GM12878 (cell line): ENCODE results near the gene STARD13. TPM values are rescaled to one million over a fixed set of nuclear protein-coding genes. Genes with fewer than 3 reads are reported as not detected.

Experiments used
- ATAC-seq: fragments of 200-7000 bp; cut with Tn5 transposase; 3 replicates; pipeline ENCODE4 v1.9.1; 2020; ENCODE audit warnings: mild to moderate bottlenecking, moderate library complexity
- BruUV-seq: library from RNA; stranded (reverse); fragments of 400-500 nt; replicated peaks from 2 replicates; lab custom pipeline; 2021; lab: Mats Ljungman, UMichigan
- CTCF ChIA-PET: fragments of 300-600 bp; sonication (Branson Sonifier 250); formaldehyde crosslinking; extraction: SDS; loops from one replicate; lab custom pipeline; 2021; ENCODE audit warnings: inconsistent platforms; lab: Yijun Ruan, JAX
- POLR2A ChIA-PET: fragments of 350-600 bp; formaldehyde crosslinking; extraction: SDS; loops from one replicate; lab custom pipeline; 2021; ENCODE audit warnings: inconsistent platforms; lab: Charles Lee
- RAD21 ChIA-PET: fragments of 300-600 bp; sonication (Branson Sonifier 250); formaldehyde crosslinking; loops from one replicate; lab custom pipeline; 2023; ENCODE audit warnings: antibody characterized with exemption; ENCODE audit not compliant: unreplicated experiment; lab: Charles Lee
- SMC1A ChIA-PET: fragments of 300-600 bp; sonication (Branson Sonifier 250); formaldehyde crosslinking; loops from one replicate; lab custom pipeline; 2023; ENCODE audit not compliant: unreplicated experiment, uncharacterized antibody; lab: Charles Lee
- DNase-seq: peaks from one replicate; pipeline ENCODE4 v3.0.0-alpha.2; 2011; ENCODE audit warnings: low read depth, low spot score
- FAIRE-seq: peaks from 3 replicates; lab custom pipeline; 2011; peaks lifted over from hg19 to GRCh38; lab: Jason Lieb, UNC
- H2AFZ ChIP-seq: 2 replicates; pipeline ENCODE4 v1.6.0; 2011; ENCODE audit warnings: low read depth, low read length, control low read depth; ENCODE audit not compliant: control insufficient read depth
- H3K27ac ChIP-seq: 2 replicates; pipeline ENCODE4 v1.5.1; 2011; ENCODE audit warnings: control low read depth; ENCODE audit not compliant: control insufficient read depth, insufficient read depth
- H3K27me3 ChIP-seq, 2 experiments: replicated peaks in 1 of 2; 2 replicates each; pipeline versions ENCODE4 v1.6.0 to v1.6.1; 2011; ENCODE audit warnings: low read length in 1 of 2; ENCODE audit not compliant: control insufficient read depth in 2 of 2, insufficient read depth in 2 of 2
- H3K36me3 ChIP-seq, 2 experiments: 2 replicates each; pipeline ENCODE4 v1.5.1; 2011; ENCODE audit warnings: low read length in 1 of 2; ENCODE audit not compliant: control insufficient read depth in 2 of 2, insufficient read depth in 2 of 2
- H3K4me1 ChIP-seq: 2 replicates; pipeline ENCODE4 v1.6.1; 2011; ENCODE audit warnings: mild to moderate bottlenecking, low read length, moderate library complexity, mixed read lengths; ENCODE audit not compliant: control insufficient read depth, insufficient read depth
- H3K4me2 ChIP-seq: 2 replicates; pipeline ENCODE4 v1.6.0; 2011; ENCODE audit warnings: control low read depth; ENCODE audit not compliant: control insufficient read depth, insufficient read depth
- H3K4me3 ChIP-seq: fragments of 200-600 bp; sonication (generic); 2 replicates; pipeline ENCODE4 v1.5.1; 2016
- H3K79me2 ChIP-seq: 2 replicates; pipeline ENCODE4 v1.6.0; 2011; ENCODE audit warnings: low read length; ENCODE audit not compliant: control insufficient read depth, insufficient read depth
- H3K9ac ChIP-seq: 2 replicates; pipeline ENCODE4 v1.8.0; 2011; ENCODE audit warnings: low read length, control low read depth, mixed read lengths; ENCODE audit not compliant: control insufficient read depth, insufficient read depth
- H3K9me3 ChIP-seq: replicated peaks from 3 replicates; pipeline ENCODE4 v1.5.1; 2011; ENCODE audit warnings: mild to moderate bottlenecking, low read length; ENCODE audit not compliant: control insufficient read depth, insufficient read depth
- H4K20me1 ChIP-seq: 2 replicates; pipeline ENCODE4 v1.6.0; 2011; ENCODE audit not compliant: control insufficient read depth, insufficient read depth
- ATF3 ChIP-seq: IDR thresholded peaks from 2 replicates; pipeline ENCODE4 v1.6.1; 2011; ENCODE audit warnings: low read depth, mild to moderate bottlenecking, low read length, moderate library complexity, borderline replicate concordance; ENCODE audit errors: extremely low read depth
- BHLHE40 ChIP-seq, 2 experiments: fragments of 450-650 bp in 1 of 2; IDR thresholded peaks; 2 replicates each; pipeline ENCODE4 v1.6.1; 2011 to 2017; ENCODE audit warnings: low read depth in 2 of 2, borderline replicate concordance in 1 of 2, improper control_type of control experiment in 1 of 2, low read length in 1 of 2, mild to moderate bottlenecking in 1 of 2
- CHD4 ChIP-seq: fragments of 200-600 bp; sonication (generic); IDR thresholded peaks from 2 replicates; pipeline ENCODE4 v1.6.1; 2016; ENCODE audit warnings: mild to moderate bottlenecking
- EZH2 ChIP-seq: IDR thresholded peaks from 2 replicates; pipeline ENCODE4 v1.6.1; 2012; ENCODE audit warnings: low read depth, mild to moderate bottlenecking, control low read depth, inconsistent platforms, low read length, borderline replicate concordance; ENCODE audit not compliant: control insufficient read depth
- HSF1 ChIP-seq: fragments of 150-350 bp; IDR thresholded peaks from 2 replicates; pipeline ENCODE4 v1.6.1; 2014; ENCODE audit warnings: mild to moderate bottlenecking, low read depth, low read length
- SUZ12 ChIP-seq: fragments of 200-600 bp; sonication (generic); IDR thresholded peaks from one replicate; pipeline ENCODE4 v1.6.1; 2018; ENCODE audit warnings: antibody characterized with exemption, mild to moderate bottlenecking; ENCODE audit not compliant: unreplicated experiment
- ZNF592 ChIP-seq: fragments of 450-650 bp; IDR thresholded peaks from 2 replicates; pipeline ENCODE4 v1.6.1; 2017; ENCODE audit warnings: mild to moderate bottlenecking, moderate library complexity
- WGBS: methylation state at CpG from one replicate; pipeline ENCODE4 v1.1.6; 2016; ENCODE audit warnings: low lambda C conversion rate; ENCODE audit not compliant: insufficient replicate concordance, insufficient coverage; ENCODE audit errors: missing lambda C conversion rate; 5-methylcytosine and 5-hydroxymethylcytosine counted together
- in situ Hi-C: fragments of 300-500 bp; cut with MboI; formaldehyde crosslinking; loops from 9 replicates; pipeline ENCODE4 v1.14.3; 2018; ENCODE audit warnings: mixed read lengths
- intact Hi-C: fragments of 100-400 bp; cut with micrococcal nuclease; formaldehyde crosslinking; loops from one replicate; pipeline ENCODE4 v1.14.2; 2022; ENCODE audit not compliant: unreplicated experiment
- polyA plus RNA-seq, 11 experiments: library from polyadenylated mRNA; depleted of rRNA in 4 of 11; unstranded in 6 of 11; stranded (reverse) in 5 of 11; fragments of >200 nt; fragmentation: Nextera tagmentation in 4 of 11; fragmentation: Illumina TruSeq in 1 of 11; extraction: Ambion mirVana in 4 of 11; extraction: Trizol in 1 of 11; gene quantifications; 1 replicate in 1 of 11; 2 replicates in 10 of 11; pipeline versions ENCODE4 v1.2.1 to v1.2.3, GENCODE V29; 2011 to 2016; ENCODE audit warnings: inconsistent platforms in 2 of 11, missing spikeins in 2 of 11, low read depth in 1 of 11
- total RNA-seq, 4 experiments: library from RNA; depleted of rRNA in 3 of 4; stranded (reverse); fragments of >200 nt in 3 of 4; fragmentation: Illumina TruSeq in 1 of 4; extraction: Trizol in 1 of 4; gene quantifications; 2 replicates each; pipeline versions ENCODE4 v1.2.1 to v1.2.3, GENCODE V29; 2013 to 2021
- TF ChIP-seq, protein P1 (sequence below): fragments of 450-650 bp; IDR thresholded peaks from 2 replicates; pipeline ENCODE4 v1.6.1; 2014; ENCODE audit warnings: mild to moderate bottlenecking

STARD13 gene
- total and polyA plus RNA-seq, 10 of the 15 experiments (the other 5 are each of a cell fraction or from before 2014, with no cell fraction given): 4.0 to 41.6 (median 10.1) TPM

- FAIRE-seq (no peak), ATAC-seq (no peak), DNase-seq (no peak)
- RAD21 ChIA-PET: interaction anchor here (0.9 kb wide), 1 partner anchor 499 kb away, joined by 3 read pairs; no protein-coding TSS in a partner anchor
- H3K4me3 ChIP-seq: no peak overlapping the region
- SMC1A ChIA-PET: interaction anchor here (0.6 to 2.3 kb wide), 8 partner anchors 10 to 572 kb away, joined by 3 to 14 read pairs (median 4); no protein-coding TSS in a partner anchor
- POLR2A ChIA-PET: no interaction called here
- no peaks in the 10 kb centered on the region for H3K4me1 ChIP-seq
- intact Hi-C loops: no loop called here
- H2AFZ ChIP-seq: no peak overlapping the region
- no peak for TF ChIP-seq SUZ12
- no peak for TF ChIP-seq HSF1
- H3K79me2 ChIP-seq: no peaks in the 10 kb centered on the region
- no peaks in the 10 kb centered on the region for H3K27me3 ChIP-seq
- H3K27ac ChIP-seq: no peak overlapping the region
- no peak overlapping the region for H3K9ac ChIP-seq
- no peaks in the 10 kb centered on the region for H3K36me3 ChIP-seq
- no peak overlapping the region for H3K4me2 ChIP-seq
- in situ Hi-C loops: no loop called here
- CTCF ChIA-PET: interaction anchor here (0.7 kb wide), 1 partner anchor 16 kb away, joined by 3 read pairs; no protein-coding TSS in a partner anchor
- WGBS: 100% methylated on average over 1 of the region's 1 CpG
- no peaks in the 10 kb centered on the region for H4K20me1 ChIP-seq
- BruUV-seq: no TSS peak
- H3K9me3 ChIP-seq: peaks cover 6% of the 10 kb centered on the region
These were observed 61.4 kb downstream of the STARD13 start for GRCh38 chr13:33224191-33224590.

DNA sequence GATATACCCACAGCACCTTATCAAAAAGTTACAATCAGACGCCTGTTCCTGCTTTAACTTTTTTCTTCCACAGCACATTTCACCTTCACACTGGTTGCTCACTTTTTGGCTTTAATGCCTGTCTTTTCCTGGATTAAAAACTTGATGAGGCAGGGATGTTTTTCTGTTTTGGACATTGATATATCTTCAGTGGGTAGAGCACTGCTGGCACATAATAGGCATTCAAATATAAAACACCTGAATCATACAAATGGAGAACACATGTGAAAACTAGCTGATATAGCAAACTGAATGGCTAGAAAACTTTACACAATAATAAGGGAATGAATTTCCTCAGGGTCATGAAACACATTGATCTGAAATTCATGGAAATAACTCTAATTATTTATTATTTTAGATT, 65.6 kb downstream of the STARD13 start:
- ATAC-seq (no peak), FAIRE-seq (no peak), DNase-seq (no peak)
- Histone ChIP-seq H3K79me2 (no peaks in the 10 kb centered on the region), H3K27me3 (no peaks in the 10 kb centered on the region), H3K27ac (no peak overlapping the region), H3K36me3 (no peaks in the 10 kb centered on the region), H3K9me3 (peaks cover 6% of the 10 kb centered on the region), H4K20me1 (no peaks in the 10 kb centered on the region), H3K4me1 (no peaks in the 10 kb centered on the region), H3K4me3 (no peak overlapping the region), H3K9ac (no peak overlapping the region), H3K4me2 (no peak overlapping the region), H2AFZ (no peak overlapping the region)
- CTCF ChIA-PET: interaction anchor here (0.6 to 1.0 kb wide), 3 partner anchors 8 to 457 kb away, joined by 3 to 6 read pairs (median 4); no protein-coding TSS in a partner anchor
- WGBS: 42% methylated on average over 1 of the region's 1 CpG
- RAD21 ChIA-PET: interaction anchor here (1.4 kb wide), 1 partner anchor 8 kb away, joined by 4 read pairs; no protein-coding TSS in a partner anchor
- no peak for TF ChIP-seq ZNF592
- TF ChIP-seq, protein P1, sequence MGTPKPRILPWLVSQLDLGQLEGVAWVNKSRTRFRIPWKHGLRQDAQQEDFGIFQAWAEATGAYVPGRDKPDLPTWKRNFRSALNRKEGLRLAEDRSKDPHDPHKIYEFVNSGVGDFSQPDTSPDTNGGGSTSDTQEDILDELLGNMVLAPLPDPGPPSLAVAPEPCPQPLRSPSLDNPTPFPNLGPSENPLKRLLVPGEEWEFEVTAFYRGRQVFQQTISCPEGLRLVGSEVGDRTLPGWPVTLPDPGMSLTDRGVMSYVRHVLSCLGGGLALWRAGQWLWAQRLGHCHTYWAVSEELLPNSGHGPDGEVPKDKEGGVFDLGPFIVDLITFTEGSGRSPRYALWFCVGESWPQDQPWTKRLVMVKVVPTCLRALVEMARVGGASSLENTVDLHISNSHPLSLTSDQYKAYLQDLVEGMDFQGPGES: no peak
- TF ChIP-seq BHLHE40 (IDR thresholded peaks at IDR 0.05; ENCODE audit: borderline replicate concordance in 1 of 2, low read depth in 2 of 2, low read length in 1 of 2): no peak
- TF ChIP-seq EZH2: no peak
- no peak for TF ChIP-seq ATF3
- TF ChIP-seq CHD4: no peak
- intact Hi-C loops (no loop called here), in situ Hi-C loops (no loop called here)
- POLR2A ChIA-PET: no interaction called here
- no TSS peak for BruUV-seq
- SMC1A ChIA-PET: interaction anchor here (0.6 to 1.4 kb wide), 4 partner anchors 8 to 38 kb away, joined by 3 to 5 read pairs (median 3); no protein-coding TSS in a partner anchor
